T-helper 2 cell treated with Interferon-gamma antibody and Interleukin-4, amounts not matched to agents 100 ng/mL and 5 ng/mL, for 36 hours (primary cell): ENCODE data around the gene STOML3. TPM values are rescaled to one million over a fixed set of nuclear protein-coding genes. Genes with fewer than 3 reads are reported as not detected.
"Not testable (repeated sequence)": the region's sequence is repeated elsewhere in the genome, so short reads cannot be mapped to it uniquely, and the experiment has no call there.

Source experiments
- intact Hi-C: fragments of 100-400 bp; cut with micrococcal nuclease; formaldehyde crosslinking; loops from one replicate; pipeline ENCODE4 v1.15.1; 2023
- total RNA-seq: library from RNA; stranded (reverse); gene quantifications from 2 replicates; pipeline ENCODE4 v1.2.3, GENCODE V29; 2022

The STOML3 gene, protein sequence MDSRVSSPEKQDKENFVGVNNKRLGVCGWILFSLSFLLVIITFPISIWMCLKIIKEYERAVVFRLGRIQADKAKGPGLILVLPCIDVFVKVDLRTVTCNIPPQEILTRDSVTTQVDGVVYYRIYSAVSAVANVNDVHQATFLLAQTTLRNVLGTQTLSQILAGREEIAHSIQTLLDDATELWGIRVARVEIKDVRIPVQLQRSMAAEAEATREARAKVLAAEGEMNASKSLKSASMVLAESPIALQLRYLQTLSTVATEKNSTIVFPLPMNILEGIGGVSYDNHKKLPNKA
- total RNA-seq: not detected in 2 replicates

DNA sequence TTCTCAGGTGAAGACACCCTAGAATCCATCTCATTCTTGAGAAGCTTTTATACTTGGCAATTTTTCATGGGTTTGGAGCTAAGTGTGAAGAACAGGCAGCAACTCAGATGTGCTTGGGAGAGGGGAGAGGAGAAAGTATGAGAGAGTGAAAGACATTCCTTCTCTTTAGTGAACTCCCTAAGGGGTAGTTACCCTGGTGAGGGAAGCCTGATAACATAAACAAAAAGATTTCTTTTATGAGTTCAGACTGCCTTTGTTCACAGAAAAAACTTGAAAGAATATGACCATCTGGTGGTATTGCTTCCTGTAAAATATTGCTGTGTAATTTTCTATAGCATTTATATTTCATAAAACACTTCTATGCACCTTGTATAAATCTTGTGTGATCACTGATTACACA is at the start of gene STOML3:
Gene STOML3, minus strand, starts transcription at position 139 of the 400 bp plus-strand sequence. Its CDS starts 110 bp downstream, at position 29.
- intact Hi-C loops: no loop called here

- intact Hi-C loops: no loop called here
Measured at GRCh38 chr13:39040206-39040605, 49.6 kb upstream of the STOML3 start.

GRCh38 chr13:39039041-39039440 is 48.4 kb upstream of the STOML3 start:
- intact Hi-C loops: loop anchor here (2.0 to 10.0 kb wide), 5 partner anchors 563 to 1984 kb away; partner anchors contain the start of genes COG6, LHFPL6, MRPS31 and SUPT20H

- intact Hi-C loops: loop anchor here (2.0 to 10.0 kb wide), 5 partner anchors 564 to 1984 kb away; partner anchors contain the start of genes COG6, LHFPL6, MRPS31 and SUPT20H
Measured at GRCh38 chr13:39038569-39039030, 48.0 kb upstream of the STOML3 start.

DNA sequence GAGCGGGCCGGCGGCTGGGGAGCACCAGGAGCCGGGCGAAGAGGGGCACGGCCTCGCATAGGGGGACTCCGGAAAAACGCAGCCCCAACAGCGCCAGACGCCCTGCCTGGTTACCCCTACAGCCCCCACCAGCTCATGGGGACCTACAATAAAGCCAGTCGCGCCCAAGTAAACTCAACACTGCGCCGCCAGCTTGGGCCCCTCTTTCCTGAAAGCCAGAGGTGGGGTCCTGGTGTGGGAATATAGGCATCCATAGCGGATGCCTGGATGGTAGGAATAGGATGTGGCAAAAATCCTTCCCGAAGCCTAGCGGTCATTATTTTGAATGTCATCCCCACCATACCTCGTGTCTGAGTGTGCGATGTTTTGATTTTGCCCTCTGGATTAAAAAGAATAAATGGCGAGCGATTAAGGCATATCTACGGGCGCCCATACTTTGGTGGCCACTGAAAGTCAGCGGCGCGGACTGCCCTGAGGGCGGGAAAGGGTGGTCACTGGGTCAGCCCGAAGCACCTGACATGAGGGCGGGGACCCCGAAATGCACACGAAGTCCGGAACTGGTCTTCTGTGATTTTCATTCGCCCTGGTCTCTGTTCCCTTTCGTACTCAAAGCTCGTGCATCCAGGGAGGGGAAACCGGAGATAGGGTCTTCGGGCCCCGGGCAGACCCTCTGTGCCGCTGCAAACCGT is 47.4 kb upstream of the STOML3 start, which contains the start of the genes NHLRC3 and PROSER1:
Gene NHLRC3, plus strand, starts transcription at position 577 of the 689 bp plus-strand sequence. CDS start 184 bp downstream, outside the sequence.
Gene PROSER1, minus strand, starts transcription at position 210 of the 689 bp plus-strand sequence. CDS start 847 bp downstream, outside the sequence.
- intact Hi-C loops: loop anchor here (2.0 to 10.0 kb wide), 6 partner anchors 21 to 1983 kb away; partner anchors contain the start of genes COG6, LHFPL6, MRPS31 and SUPT20H

DNA sequence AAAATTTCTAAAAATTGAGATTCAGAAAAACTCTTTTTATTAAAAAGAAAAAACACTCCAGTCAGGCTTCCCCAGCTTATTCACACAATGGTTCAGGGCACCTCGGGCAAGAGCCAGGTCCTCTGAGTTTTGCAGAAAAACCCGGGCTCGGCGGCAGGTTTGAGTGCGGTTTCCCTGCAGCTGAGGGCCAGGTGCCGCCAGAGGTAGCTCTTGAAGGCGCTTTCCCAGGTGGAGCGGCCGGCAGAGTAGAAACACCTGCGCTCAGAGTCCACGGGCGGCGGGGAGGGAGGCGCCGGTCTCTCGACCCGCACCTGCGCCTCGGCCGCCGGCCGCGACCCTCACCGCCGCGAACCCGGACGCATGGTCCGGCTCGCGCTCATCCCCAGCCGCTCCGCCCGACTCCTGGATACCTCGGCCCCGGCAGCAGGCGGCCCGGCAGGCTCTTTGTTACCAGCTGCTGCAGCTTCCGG is 46.8 kb upstream of the STOML3 start:
- intact Hi-C loops: loop anchor here (2.0 to 10.0 kb wide), 5 partner anchors 21 to 1983 kb away; partner anchors contain the start of genes COG6, LHFPL6, MRPS31 and SUPT20H

- intact Hi-C loops: loop anchor here (2.0 to 10.0 kb wide), 5 partner anchors 19 to 1981 kb away; partner anchors contain the start of genes COG6, LHFPL6, MRPS31 and SUPT20H
Measured at GRCh38 chr13:39036212-39036611, 45.6 kb upstream of the STOML3 start.

DNA sequence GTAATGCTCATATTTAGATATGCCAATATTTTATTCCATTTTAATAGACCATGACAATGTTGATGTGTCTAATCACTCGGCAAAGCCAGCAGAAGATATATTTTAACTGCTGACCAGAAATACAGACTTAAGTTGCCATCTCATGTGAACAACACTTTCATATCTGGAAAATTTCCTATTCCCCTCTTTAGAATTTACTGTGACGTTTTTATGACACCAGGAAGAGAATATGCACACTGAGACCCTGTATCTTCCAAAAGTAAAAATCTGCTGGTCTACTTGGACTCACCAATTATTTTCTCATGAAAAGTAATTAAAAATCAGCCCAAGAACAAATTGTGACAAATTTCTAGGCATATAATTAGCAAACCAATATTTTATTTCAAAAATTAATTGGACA is 45.2 kb upstream of the STOML3 start:
- intact Hi-C loops: loop anchor here (2.0 to 10.0 kb wide), 5 partner anchors 19 to 1981 kb away; partner anchors contain the start of genes COG6, LHFPL6, MRPS31 and SUPT20H

DNA sequence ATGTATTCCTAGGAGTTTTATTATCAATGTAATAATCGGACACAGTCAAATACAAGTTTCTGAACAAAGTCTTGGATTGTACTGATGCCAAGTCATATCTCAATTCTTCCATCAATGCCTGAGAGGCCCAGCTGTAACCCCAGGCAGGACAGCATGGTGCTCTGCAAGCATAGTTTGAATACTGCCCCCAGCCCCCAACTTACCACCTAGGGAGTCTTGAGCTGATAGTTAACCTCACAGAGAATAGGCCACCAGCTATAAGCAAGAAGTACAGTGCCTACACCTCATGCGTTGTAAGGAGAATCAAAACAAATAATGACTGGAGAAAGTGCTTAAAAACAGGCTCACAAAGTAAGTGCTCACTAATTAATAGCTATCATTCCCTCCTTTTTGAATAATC is 44.6 kb upstream of the STOML3 start:
- intact Hi-C loops: loop anchor here (5.0 to 10.0 kb wide), 4 partner anchors 567 to 1980 kb away; partner anchors contain the start of genes COG6, LHFPL6, MRPS31 and SUPT20H

DNA sequence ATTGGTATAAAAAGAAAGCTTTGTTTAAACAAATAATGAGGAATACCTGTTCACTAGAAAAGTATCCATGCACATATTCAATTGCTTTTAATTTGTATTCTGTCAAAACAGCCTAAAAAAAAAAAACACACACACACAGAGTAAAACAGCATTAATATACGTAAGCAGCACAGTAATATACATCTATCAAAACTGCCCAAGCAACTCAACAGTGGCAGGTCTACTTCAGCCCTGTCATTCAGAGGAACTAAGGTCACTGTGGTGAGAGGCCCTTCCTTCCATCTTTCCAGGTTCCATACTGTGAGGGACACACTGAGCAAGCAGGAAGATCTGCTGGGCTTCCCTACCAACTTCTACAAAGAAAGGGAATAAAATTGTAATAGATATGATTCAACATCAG is 43.5 kb upstream of the STOML3 start:
- intact Hi-C loops: loop anchor here (10.0 kb wide), 2 partner anchors 1741 to 1979 kb away; partner anchors contain the start of genes MRPS31 and SUPT20H

GRCh38 chr13:39032150-39032549 is 41.5 kb upstream of the STOML3 start:
- intact Hi-C loops: loop anchor here (10.0 kb wide), 2 partner anchors 1743 to 1977 kb away; partner anchors contain the start of genes MRPS31 and SUPT20H

DNA sequence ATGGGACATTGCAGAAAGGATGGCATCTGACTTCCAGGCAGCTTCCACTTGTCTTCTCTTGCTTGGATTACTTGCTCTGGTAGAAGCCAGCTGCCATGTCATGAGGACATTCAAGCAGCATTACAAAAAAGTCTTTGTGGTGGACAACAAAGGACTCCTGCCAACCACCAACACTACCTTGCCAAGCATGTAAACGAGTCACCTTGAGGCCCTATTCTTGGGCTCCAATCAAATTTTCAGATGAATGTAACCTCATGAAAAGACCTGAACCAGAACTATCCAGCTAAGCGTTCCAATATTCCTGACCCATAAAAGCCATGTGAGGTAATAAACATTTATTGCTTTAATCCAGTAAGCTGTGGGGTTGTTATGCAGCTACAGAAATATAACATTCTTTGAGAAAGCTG is 34.8 kb upstream of the STOML3 start:
- intact Hi-C loops: no loop called here

DNA sequence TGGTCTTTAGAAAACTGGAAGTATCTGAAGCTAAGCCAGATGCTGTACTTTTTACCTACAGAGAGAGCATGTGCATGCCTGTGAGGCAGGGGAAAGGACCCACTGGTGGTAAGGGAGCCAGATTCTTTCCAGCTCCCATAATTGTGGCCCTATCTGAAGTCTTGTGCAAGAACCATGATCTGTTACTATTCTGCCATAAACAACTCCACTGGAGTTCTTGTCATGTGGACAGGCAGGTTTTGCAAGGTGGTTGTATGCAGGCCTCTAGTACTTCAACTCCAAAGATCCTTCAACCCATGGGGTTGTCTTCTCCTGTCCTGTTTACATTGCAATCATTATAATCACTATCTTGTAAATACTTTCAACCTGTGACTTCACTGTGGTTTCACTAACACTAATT is 33.1 kb upstream of the STOML3 start:
- intact Hi-C loops: no loop called here

DNA sequence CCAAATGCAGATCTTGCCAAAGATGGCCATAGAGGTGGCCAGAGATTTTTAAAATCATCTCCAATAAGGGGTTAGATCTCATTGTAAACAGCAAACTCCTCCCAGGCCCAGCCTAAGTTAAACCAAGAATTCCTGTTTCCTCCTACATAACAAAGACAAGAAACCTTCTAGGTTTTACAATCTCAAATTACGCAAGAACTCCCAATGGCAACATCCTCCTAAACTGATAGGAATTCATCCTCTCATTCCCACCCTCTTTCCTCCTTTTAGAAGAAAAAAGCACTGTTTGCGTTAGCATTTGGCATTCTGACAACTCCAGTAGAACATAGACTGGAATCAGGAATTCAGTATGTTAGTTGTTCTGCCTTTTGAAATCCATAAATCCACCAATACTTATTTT is 32.7 kb upstream of the STOML3 start:
- intact Hi-C loops: no loop called here

DNA sequence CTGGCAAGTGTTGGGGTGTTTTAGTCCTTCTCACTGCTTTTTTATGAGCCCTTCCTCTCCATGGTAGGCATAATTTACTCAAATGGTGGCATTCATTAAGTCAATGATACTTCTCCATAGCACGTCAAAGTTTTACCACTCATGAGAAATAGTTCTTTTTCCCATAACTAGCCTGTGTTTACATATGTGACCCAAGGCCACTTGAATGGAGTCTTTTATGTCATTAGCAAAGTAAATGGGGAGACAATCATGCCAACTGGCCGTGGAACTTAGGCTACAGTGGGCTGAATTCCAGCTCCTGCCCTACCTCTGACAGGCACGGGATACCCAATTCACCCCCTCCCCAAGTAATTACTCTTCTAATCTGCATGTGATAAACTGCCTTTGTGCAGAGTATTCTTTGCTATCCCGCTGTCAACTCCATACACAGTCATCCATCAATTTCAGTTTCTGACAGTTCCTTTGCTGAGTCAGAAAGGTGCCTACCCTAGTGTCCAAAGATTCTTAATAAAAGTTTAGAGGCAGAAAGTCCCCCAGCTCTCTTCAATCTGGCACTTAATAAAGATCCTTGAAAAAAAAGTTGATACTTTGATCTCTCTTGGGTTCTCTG is 30.3 kb upstream of the STOML3 start:
- intact Hi-C loops: no loop called here

DNA sequence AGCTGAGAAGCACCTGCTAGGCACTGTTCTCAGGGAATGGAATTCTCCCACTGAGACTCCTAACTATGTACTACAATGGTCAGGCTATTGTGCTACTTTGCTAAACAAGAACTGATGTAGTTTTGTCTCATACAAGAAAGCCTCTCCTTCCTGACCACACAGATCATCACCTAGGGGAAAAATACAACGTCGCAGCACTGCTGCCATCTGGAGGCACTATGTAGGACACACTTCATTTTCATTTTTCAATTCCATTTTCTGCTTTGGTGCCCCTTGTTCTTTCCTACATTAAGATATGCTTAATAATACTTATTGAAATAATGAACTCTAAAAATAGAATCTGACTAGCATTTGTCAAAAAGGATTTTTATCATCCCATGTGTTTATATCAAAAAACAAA is 26.2 kb upstream of the STOML3 start:
- intact Hi-C loops: loop anchor here (2.0 kb wide), 1 partner anchor 20 kb away; no protein-coding TSS in a partner anchor

GRCh38 chr13:39016087-39016486 is 25.5 kb upstream of the STOML3 start:
- intact Hi-C loops: loop anchor here (2.0 kb wide), 1 partner anchor 21 kb away; no protein-coding TSS in a partner anchor

DNA sequence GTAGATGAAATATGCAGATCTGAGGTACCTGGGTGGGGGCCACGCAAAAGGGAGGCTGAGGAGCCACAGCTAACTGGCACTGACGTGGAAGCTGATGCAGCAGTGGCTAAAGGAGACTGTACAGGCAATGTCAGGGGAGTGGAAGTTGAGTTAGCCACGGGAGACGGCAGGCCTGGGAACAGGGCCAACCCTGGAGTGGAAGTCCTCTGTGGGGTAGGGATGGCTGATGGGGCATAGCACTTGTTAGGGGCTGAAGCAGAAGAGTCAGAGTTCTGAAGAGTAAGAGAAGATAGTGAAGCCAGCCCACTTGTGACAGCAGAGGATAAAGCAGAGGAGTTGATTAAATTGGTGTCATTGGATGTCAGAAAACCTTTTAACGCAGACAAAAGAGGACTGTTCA is 22.8 kb upstream of the STOML3 start:
- intact Hi-C loops: no loop called here

GRCh38 chr13:39012608-39013007 is 22.0 kb upstream of the STOML3 start:
- intact Hi-C loops: no loop called here

DNA sequence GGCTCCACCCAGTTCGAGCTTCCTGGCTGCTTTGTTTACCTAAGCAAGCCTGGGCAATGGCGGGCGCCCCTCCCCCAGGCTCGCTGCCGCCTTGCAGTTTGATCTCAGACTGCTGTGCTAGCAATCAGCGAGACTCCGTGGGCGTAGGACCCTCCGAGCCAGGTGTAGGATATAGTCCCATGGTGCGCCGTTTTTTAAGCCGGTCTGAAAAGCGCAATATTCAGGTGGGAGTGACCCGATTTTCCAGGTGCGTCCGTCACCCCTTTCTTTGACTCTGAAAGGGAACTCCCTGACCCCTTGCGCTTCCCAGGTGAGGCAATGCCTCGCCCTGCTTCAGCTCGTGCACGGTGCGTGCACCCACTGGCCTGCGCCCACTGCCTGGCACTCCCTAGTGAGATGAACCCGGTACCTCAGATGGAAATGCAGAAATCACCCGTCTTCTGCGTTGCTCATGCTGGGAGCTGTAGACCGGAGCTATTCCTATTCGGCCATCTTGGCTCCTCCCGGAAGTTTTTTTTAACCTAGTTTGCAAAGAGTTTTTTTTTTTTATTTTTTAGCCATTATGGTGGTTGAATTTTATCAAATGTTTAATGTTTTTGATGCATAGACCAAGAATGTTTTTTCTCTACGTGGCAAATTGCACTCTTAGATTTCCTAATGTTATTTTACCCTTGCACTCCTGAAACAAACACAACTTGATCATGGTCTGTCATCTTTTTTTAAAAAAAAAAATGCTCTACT is 15.9 kb upstream of the STOML3 start:
- intact Hi-C loops: not testable (repeated sequence)
